GM23338 (cell line): ENCODE measurements around the gene RUNX3. TPM values are rescaled to one million over a fixed set of nuclear protein-coding genes. Genes with fewer than 3 reads are reported as not detected.

Source experiments
- ATAC-seq: fragments of 200-7000 bp; cut with Tn5 transposase; 3 replicates; pipeline ENCODE4 v1.9.1; 2020
- DNase-seq: peaks from one replicate; pipeline ENCODE4 v3.0.0-alpha.2; 2015; ENCODE audit warnings: low spot score
- H2AFZ ChIP-seq: fragments of 200-600 bp; sonication (generic); 2 replicates; pipeline ENCODE4 v1.8.0; 2016; ENCODE audit warnings: antibody characterized with exemption, mild to moderate bottlenecking, moderate library complexity
- H3F3A ChIP-seq: fragments of 200-600 bp; sonication (generic); replicated peaks from 2 replicates; pipeline ENCODE4 v1.8.0; 2017; ENCODE audit warnings: antibody characterized with exemption, mixed run types, low read depth
- H3K27ac ChIP-seq: fragments of 200-600 bp; sonication (generic); 2 replicates; pipeline ENCODE4 v1.6.1; 2016; ENCODE audit warnings: low read depth
- H3K27me3 ChIP-seq: fragments of 200-600 bp; sonication (generic); 2 replicates; pipeline ENCODE4 v1.8.0; 2016; ENCODE audit warnings: mild to moderate bottlenecking, mixed run types, moderate library complexity; ENCODE audit not compliant: insufficient read depth
- H3K36me3 ChIP-seq: fragments of 200-600 bp; sonication (generic); 2 replicates; pipeline ENCODE4 v1.8.0; 2016; ENCODE audit warnings: mild to moderate bottlenecking; ENCODE audit not compliant: insufficient read depth
- H3K4me1 ChIP-seq: fragments of 200-600 bp; sonication (generic); 2 replicates; pipeline ENCODE4 v1.8.0; 2016; ENCODE audit warnings: mild to moderate bottlenecking, moderate library complexity; ENCODE audit not compliant: insufficient read depth
- H3K4me2 ChIP-seq: fragments of 200-600 bp; sonication (generic); 2 replicates; pipeline ENCODE4 v1.7.1; 2017; ENCODE audit warnings: mixed run types
- H3K4me3 ChIP-seq: fragments of 200-600 bp; sonication (generic); 2 replicates; pipeline ENCODE4 v1.6.1; 2016; ENCODE audit warnings: mixed run types
- H3K79me2 ChIP-seq: fragments of 200-600 bp; sonication (generic); replicated peaks from 2 replicates; pipeline ENCODE4 v1.8.0; 2017; ENCODE audit warnings: mild to moderate bottlenecking; ENCODE audit not compliant: insufficient read depth
- H3K9me2 ChIP-seq: fragments of 200-600 bp; sonication (generic); 2 replicates; pipeline ENCODE4 v1.8.0; 2017; ENCODE audit not compliant: insufficient read depth
- H4K20me1 ChIP-seq: fragments of 200-600 bp; sonication (generic); replicated peaks from 2 replicates; pipeline ENCODE4 v1.8.0; 2017; ENCODE audit warnings: mild to moderate bottlenecking; ENCODE audit not compliant: insufficient read depth
- H3K27ac Mint-ChIP-seq: 2 replicates; pipeline ENCODE4 v1.8.0; 2020; ENCODE audit warnings: inconsistent platforms, mild to moderate bottlenecking, moderate library complexity, mixed read lengths
- H3K27me3 Mint-ChIP-seq: 3 replicates; pipeline ENCODE4 v1.8.0; 2022; ENCODE audit warnings: low read depth, mild to moderate bottlenecking, moderate library complexity, mixed read lengths, inconsistent platforms; ENCODE audit not compliant: insufficient read depth, poor library complexity
- H3K36me3 Mint-ChIP-seq: 3 replicates; pipeline ENCODE4 v1.8.0; 2021; ENCODE audit warnings: low read depth, mild to moderate bottlenecking, inconsistent platforms, moderate library complexity, mixed read lengths
- H3K4me1 Mint-ChIP-seq: 3 replicates; pipeline ENCODE4 v1.8.0; 2020; ENCODE audit warnings: mild to moderate bottlenecking, inconsistent platforms, mixed read lengths
- H3K4me3 Mint-ChIP-seq: 3 replicates; pipeline ENCODE4 v1.8.0; 2021; ENCODE audit warnings: moderate library complexity, mild to moderate bottlenecking, inconsistent platforms, mixed read lengths
- H3K9me3 Mint-ChIP-seq: 3 replicates; pipeline ENCODE4 v1.8.0; 2020; ENCODE audit warnings: moderate library complexity, mild to moderate bottlenecking, inconsistent platforms, mixed read lengths
- JUNB ChIP-seq: IDR thresholded peaks from one replicate; pipeline ENCODE4 v1.6.1; 2016; ENCODE audit warnings: antibody characterized with exemption; ENCODE audit not compliant: unreplicated experiment
- POLR2AphosphoS5 ChIP-seq: IDR thresholded peaks from 2 replicates; pipeline ENCODE4 v1.6.1; 2016; ENCODE audit warnings: antibody characterized with exemption, low read depth
- STAT1 ChIP-seq: IDR thresholded peaks from one replicate; pipeline ENCODE4 v1.6.1; 2016; ENCODE audit warnings: antibody characterized with exemption; ENCODE audit not compliant: unreplicated experiment
- ZNF114 ChIP-seq: fragments of 250-450 bp; sonication (Bioruptor Pico); IDR thresholded peaks from 2 replicates; pipeline ENCODE4 v1.5.0; 2020; ENCODE audit warnings: mild to moderate bottlenecking, moderate library complexity
- polyA plus RNA-seq: library from polyadenylated mRNA; unstranded; fragments of >200 nt; fragmentation: Nextera tagmentation; extraction: Ambion mirVana; gene quantifications from 2 replicates; pipeline ENCODE4 v1.2.1, GENCODE V29; 2016
- total RNA-seq: library from RNA; depleted of rRNA; stranded (reverse); fragments of >200 nt; shearing (Covaris generic); gene quantifications from 2 replicates; pipeline ENCODE4 v1.2.3, GENCODE V29; 2014
- TF ChIP-seq, protein P1 (sequence below), 2 experiments: fragments of 200-600 bp in 1 of 2; sonication (generic) in 1 of 2; conservative IDR thresholded peaks; 2 replicates each; pipeline versions ENCODE4 v1.5.1 to v1.6.1; 2016 to 2017; ENCODE audit warnings: antibody characterized with exemption in 2 of 2, low read depth in 2 of 2, mild to moderate bottlenecking in 2 of 2, moderate library complexity in 1 of 2
- TF ChIP-seq, protein P2 (sequence below): IDR thresholded peaks from one replicate; pipeline ENCODE4 v1.6.1; 2018; ENCODE audit warnings: antibody characterized with exemption; ENCODE audit not compliant: unreplicated experiment
- TF ChIP-seq, protein P3 (sequence below): fragments of 250-450 bp; sonication (Bioruptor Pico); IDR thresholded peaks from 2 replicates; pipeline ENCODE4 v1.5.0; 2020; ENCODE audit warnings: mild to moderate bottlenecking, moderate library complexity

RUNX3 gene
- total and polyA plus RNA-seq, 2 experiments from 2014 or later = 0.23 to 0.73 TPM

DNA sequence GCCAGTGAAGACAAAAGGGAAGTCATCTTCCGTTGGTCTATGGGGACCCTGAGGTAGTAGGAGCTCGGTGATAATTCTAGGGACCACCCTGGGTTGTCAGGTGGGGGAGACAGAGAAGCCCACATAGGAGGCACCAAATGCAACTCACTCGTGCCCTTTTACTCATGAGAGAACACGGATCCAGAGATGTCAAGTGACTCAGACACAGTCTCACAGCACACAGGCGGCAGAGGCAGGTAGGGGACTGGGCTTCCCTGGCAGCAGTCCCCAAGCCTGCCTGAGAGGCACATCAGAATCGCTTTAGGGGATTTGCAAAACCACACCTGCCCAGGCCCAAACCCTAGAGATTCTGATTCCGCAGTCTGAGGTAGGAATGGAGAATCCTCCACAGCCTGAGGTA is 31.3 kb upstream of the RUNX3 start (continued):
- TF ChIP-seq, protein P1, sequence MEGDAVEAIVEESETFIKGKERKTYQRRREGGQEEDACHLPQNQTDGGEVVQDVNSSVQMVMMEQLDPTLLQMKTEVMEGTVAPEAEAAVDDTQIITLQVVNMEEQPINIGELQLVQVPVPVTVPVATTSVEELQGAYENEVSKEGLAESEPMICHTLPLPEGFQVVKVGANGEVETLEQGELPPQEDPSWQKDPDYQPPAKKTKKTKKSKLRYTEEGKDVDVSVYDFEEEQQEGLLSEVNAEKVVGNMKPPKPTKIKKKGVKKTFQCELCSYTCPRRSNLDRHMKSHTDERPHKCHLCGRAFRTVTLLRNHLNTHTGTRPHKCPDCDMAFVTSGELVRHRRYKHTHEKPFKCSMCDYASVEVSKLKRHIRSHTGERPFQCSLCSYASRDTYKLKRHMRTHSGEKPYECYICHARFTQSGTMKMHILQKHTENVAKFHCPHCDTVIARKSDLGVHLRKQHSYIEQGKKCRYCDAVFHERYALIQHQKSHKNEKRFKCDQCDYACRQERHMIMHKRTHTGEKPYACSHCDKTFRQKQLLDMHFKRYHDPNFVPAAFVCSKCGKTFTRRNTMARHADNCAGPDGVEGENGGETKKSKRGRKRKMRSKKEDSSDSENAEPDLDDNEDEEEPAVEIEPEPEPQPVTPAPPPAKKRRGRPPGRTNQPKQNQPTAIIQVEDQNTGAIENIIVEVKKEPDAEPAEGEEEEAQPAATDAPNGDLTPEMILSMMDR (conservative IDR thresholded peaks at IDR 0.05; ENCODE audit: low read depth in 2 of 2) = no peak

DNA sequence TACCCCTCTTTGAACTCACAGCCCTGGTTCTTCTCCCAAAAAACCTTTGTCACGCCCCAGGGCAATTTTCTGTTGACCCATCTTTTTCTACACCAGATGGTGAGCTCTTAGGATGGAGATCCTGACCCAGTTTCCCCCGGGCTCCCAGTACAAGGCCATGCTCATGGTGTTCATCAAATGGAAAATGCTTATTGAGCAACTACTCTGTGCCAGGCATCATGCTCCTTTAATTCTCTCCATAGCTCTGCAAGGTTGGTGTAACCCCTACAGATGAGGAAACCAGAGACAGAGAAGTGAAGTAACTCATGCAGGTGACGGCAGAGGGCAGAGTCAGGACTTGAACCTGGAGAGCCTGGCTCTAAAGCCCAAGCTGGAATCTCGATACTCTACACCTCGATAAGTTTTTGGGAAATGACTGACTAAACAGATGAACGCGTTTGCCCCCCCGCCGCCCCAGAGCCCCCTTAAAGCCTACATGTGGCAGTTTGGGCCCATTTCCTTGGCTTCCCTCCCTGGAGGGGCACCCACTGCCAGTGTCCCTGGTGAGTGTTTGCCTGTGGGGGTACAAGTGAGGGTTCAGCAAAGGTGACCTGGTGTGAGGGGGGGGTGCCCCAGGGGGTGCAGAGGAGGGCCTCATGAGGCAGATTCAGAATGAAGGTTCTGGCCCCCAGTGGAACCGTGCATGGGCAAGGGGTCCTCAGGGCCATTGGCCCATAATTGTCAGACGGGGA is 30.2 kb upstream of the RUNX3 start:
- H3F3A ChIP-seq = no peaks in the 10 kb centered on the region
- H3K27me3 ChIP-seq = no peaks in the 10 kb centered on the region
- ATAC-seq (no peak), DNase-seq (no peak)
- H4K20me1 ChIP-seq = no peaks in the 10 kb centered on the region
- no peak overlapping the region for H3K4me3 Mint-ChIP-seq
- no peaks in the 10 kb centered on the region for H3K36me3 Mint-ChIP-seq
- H3K4me1 ChIP-seq = no peaks in the 10 kb centered on the region
- no peak overlapping the region for H3K27ac ChIP-seq
- no peaks in the 10 kb centered on the region for H3K79me2 ChIP-seq
- H2AFZ ChIP-seq = no peak overlapping the region
- peaks cover 3% of the 10 kb centered on the region; the same call in 1 of the 3 replicates for H3K4me1 Mint-ChIP-seq
- no peaks in the 10 kb centered on the region for H3K36me3 ChIP-seq
- H3K9me2 ChIP-seq = no peaks in the 10 kb centered on the region
- H3K4me2 ChIP-seq = no peak overlapping the region
- no peaks in the 10 kb centered on the region for H3K9me3 Mint-ChIP-seq
- TF ChIP-seq JUNB (no peak), POLR2AphosphoS5 (no peak), STAT1 (no peak), ZNF114 (CRISPR knock-in tag) (no peak)
- TF ChIP-seq, protein P2, sequence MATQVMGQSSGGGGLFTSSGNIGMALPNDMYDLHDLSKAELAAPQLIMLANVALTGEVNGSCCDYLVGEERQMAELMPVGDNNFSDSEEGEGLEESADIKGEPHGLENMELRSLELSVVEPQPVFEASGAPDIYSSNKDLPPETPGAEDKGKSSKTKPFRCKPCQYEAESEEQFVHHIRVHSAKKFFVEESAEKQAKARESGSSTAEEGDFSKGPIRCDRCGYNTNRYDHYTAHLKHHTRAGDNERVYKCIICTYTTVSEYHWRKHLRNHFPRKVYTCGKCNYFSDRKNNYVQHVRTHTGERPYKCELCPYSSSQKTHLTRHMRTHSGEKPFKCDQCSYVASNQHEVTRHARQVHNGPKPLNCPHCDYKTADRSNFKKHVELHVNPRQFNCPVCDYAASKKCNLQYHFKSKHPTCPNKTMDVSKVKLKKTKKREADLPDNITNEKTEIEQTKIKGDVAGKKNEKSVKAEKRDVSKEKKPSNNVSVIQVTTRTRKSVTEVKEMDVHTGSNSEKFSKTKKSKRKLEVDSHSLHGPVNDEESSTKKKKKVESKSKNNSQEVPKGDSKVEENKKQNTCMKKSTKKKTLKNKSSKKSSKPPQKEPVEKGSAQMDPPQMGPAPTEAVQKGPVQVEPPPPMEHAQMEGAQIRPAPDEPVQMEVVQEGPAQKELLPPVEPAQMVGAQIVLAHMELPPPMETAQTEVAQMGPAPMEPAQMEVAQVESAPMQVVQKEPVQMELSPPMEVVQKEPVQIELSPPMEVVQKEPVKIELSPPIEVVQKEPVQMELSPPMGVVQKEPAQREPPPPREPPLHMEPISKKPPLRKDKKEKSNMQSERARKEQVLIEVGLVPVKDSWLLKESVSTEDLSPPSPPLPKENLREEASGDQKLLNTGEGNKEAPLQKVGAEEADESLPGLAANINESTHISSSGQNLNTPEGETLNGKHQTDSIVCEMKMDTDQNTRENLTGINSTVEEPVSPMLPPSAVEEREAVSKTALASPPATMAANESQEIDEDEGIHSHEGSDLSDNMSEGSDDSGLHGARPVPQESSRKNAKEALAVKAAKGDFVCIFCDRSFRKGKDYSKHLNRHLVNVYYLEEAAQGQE = no peak
- TF ChIP-seq, protein P3, sequence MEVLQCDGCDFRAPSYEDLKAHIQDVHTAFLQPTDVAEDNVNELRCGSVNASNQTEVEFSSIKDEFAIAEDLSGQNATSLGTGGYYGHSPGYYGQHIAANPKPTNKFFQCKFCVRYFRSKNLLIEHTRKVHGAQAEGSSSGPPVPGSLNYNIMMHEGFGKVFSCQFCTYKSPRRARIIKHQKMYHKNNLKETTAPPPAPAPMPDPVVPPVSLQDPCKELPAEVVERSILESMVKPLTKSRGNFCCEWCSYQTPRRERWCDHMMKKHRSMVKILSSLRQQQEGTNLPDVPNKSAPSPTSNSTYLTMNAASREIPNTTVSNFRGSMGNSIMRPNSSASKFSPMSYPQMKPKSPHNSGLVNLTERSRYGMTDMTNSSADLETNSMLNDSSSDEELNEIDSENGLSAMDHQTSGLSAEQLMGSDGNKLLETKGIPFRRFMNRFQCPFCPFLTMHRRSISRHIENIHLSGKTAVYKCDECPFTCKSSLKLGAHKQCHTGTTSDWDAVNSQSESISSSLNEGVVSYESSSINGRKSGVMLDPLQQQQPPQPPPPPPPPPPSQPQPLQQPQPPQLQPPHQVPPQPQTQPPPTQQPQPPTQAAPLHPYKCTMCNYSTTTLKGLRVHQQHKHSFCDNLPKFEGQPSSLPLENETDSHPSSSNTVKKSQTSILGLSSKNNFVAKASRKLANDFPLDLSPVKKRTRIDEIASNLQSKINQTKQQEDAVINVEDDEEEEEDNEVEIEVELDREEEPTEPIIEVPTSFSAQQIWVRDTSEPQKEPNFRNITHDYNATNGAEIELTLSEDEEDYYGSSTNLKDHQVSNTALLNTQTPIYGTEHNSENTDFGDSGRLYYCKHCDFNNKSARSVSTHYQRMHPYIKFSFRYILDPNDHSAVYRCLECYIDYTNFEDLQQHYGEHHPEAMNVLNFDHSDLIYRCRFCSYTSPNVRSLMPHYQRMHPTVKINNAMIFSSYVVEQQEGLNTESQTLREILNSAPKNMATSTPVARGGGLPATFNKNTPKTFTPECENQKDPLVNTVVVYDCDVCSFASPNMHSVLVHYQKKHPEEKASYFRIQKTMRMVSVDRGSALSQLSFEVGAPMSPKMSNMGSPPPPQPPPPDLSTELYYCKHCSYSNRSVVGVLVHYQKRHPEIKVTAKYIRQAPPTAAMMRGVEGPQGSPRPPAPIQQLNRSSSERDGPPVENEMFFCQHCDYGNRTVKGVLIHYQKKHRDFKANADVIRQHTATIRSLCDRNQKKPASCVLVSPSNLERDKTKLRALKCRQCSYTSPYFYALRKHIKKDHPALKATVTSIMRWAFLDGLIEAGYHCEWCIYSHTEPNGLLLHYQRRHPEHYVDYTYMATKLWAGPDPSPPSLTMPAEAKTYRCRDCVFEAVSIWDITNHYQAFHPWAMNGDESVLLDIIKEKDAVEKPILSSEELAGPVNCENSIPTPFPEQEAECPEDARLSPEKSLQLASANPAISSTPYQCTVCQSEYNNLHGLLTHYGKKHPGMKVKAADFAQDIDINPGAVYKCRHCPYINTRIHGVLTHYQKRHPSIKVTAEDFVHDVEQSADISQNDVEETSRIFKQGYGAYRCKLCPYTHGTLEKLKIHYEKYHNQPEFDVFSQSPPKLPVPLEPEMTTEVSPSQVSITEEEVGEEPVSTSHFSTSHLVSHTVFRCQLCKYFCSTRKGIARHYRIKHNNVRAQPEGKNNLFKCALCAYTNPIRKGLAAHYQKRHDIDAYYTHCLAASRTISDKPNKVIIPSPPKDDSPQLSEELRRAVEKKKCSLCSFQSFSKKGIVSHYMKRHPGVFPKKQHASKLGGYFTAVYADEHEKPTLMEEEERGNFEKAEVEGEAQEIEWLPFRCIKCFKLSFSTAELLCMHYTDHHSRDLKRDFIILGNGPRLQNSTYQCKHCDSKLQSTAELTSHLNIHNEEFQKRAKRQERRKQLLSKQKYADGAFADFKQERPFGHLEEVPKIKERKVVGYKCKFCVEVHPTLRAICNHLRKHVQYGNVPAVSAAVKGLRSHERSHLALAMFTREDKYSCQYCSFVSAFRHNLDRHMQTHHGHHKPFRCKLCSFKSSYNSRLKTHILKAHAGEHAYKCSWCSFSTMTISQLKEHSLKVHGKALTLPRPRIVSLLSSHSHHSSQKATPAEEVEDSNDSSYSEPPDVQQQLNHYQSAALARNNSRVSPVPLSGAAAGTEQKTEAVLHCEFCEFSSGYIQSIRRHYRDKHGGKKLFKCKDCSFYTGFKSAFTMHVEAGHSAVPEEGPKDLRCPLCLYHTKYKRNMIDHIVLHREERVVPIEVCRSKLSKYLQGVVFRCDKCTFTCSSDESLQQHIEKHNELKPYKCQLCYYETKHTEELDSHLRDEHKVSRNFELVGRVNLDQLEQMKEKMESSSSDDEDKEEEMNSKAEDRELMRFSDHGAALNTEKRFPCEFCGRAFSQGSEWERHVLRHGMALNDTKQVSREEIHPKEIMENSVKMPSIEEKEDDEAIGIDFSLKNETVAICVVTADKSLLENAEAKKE (CRISPR knock-in tag) = no peak
- no peak overlapping the region for H3K27ac Mint-ChIP-seq
- H3K27me3 Mint-ChIP-seq = peaks cover 6% of the 10 kb centered on the region
- no peak overlapping the region for H3K4me3 ChIP-seq
